ENCODE measurements around the gene ZNF775. TPM values are rescaled to one million over a fixed set of nuclear protein-coding genes. Genes with fewer than 3 reads are reported as not detected.

The ZNF775 gene
- total RNA-seq, 1 donor from 2014 or later: 16.5 TPM

- H3K4me1 Mint-ChIP-seq: peaks cover 30% of the 10 kb centered on the region
- no peak overlapping the region for H3K27ac Mint-ChIP-seq (ENCODE audit: unreplicated experiment)
- H3K36me3 Mint-ChIP-seq (ENCODE audit: low read depth): peaks cover 2% of the 10 kb centered on the region
- H3K4me3 Mint-ChIP-seq: no peak overlapping the region
- H3K27me3 Mint-ChIP-seq (ENCODE audit: low read depth): no peaks in the 10 kb centered on the region
- no peaks in the 10 kb centered on the region for H3K9me3 Mint-ChIP-seq
- DNase-seq (ENCODE audit: low read depth, low spot score): no peak
- no peak for TF ChIP-seq CTCF (conservative IDR thresholded peaks at IDR 0.05)
Observed at GRCh38 chr7:150417863-150418262, 38.7 kb downstream of the ZNF775 start.

GRCh38 chr7:150420242-150420641, 41.1 kb downstream of the ZNF775 start:
- no peak for TF ChIP-seq CTCF (conservative IDR thresholded peaks at IDR 0.05)
- Mint-ChIP-seq H3K4me1 (peaks cover 16% of the 10 kb centered on the region), H3K27me3 (ENCODE audit: low read depth) (no peaks in the 10 kb centered on the region), H3K9me3 (peaks cover 2% of the 10 kb centered on the region), H3K36me3 (ENCODE audit: low read depth) (no peaks in the 10 kb centered on the region), H3K4me3 (no peak overlapping the region), H3K27ac (ENCODE audit: unreplicated experiment) (no peak overlapping the region)
- no peak for DNase-seq (ENCODE audit: low read depth, low spot score)

- Mint-ChIP-seq H3K4me3 (no peak overlapping the region), H3K9me3 (peaks cover 3% of the 10 kb centered on the region), H3K4me1 (peaks cover 7% of the 10 kb centered on the region), H3K36me3 (ENCODE audit: low read depth) (no peaks in the 10 kb centered on the region), H3K27ac (ENCODE audit: unreplicated experiment) (no peak overlapping the region), H3K27me3 (ENCODE audit: low read depth) (no peaks in the 10 kb centered on the region)
- DNase-seq (ENCODE audit: low read depth, low spot score): peak; percentile 87
- TF ChIP-seq CTCF (conservative IDR thresholded peaks at IDR 0.05): peak; percentile 96
Observed at GRCh38 chr7:150420987-150421674, 42.0 kb downstream of the ZNF775 start.

GRCh38 chr7:150421831-150422230, 42.7 kb downstream of the ZNF775 start:
- Mint-ChIP-seq H3K4me1 (peaks cover 6% of the 10 kb centered on the region), H3K27ac (ENCODE audit: unreplicated experiment) (no peak overlapping the region), H3K9me3 (peaks cover 3% of the 10 kb centered on the region), H3K4me3 (no peak overlapping the region), H3K36me3 (ENCODE audit: low read depth) (no peaks in the 10 kb centered on the region), H3K27me3 (ENCODE audit: low read depth) (no peaks in the 10 kb centered on the region)
- TF ChIP-seq CTCF (conservative IDR thresholded peaks at IDR 0.05): no peak
- no peak for DNase-seq (ENCODE audit: low read depth, low spot score)

GRCh38 chr7:150425670-150426069, 46.5 kb downstream of the ZNF775 start:
- Mint-ChIP-seq H3K4me3 (no peak overlapping the region), H3K27ac (ENCODE audit: unreplicated experiment) (no peak overlapping the region), H3K36me3 (ENCODE audit: low read depth) (no peaks in the 10 kb centered on the region), H3K27me3 (ENCODE audit: low read depth) (no peaks in the 10 kb centered on the region), H3K9me3 (peaks cover 3% of the 10 kb centered on the region), H3K4me1 (peaks cover 20% of the 10 kb centered on the region)
- DNase-seq (ENCODE audit: low read depth, low spot score): no peak
- no peak for TF ChIP-seq CTCF (conservative IDR thresholded peaks at IDR 0.05)
